Rectal smooth muscle tissue (tissue), 1 donor: Measurements from ENCODE around the gene MLF2.

Source experiments
- H3K27ac ChIP-seq: one replicate; pipeline ENCODE4 v1.7.0; 2013; ENCODE audit warnings: low read depth, low read length, inconsistent platforms
- H3K27me3 ChIP-seq: one replicate; pipeline ENCODE4 v1.7.0; 2013; ENCODE audit warnings: low read length; ENCODE audit not compliant: control insufficient read depth, insufficient read depth
- H3K36me3 ChIP-seq: one replicate; pipeline ENCODE4 v1.7.0; 2013; ENCODE audit warnings: low read length; ENCODE audit not compliant: control insufficient read depth, insufficient read depth
- H3K4me1 ChIP-seq: one replicate; pipeline ENCODE4 v1.7.0; 2013; ENCODE audit warnings: low read length; ENCODE audit not compliant: control insufficient read depth, insufficient read depth
- H3K4me3 ChIP-seq: one replicate; pipeline ENCODE4 v1.7.0; 2013; ENCODE audit warnings: low read length
- H3K9ac ChIP-seq: one replicate; pipeline ENCODE4 v1.7.0; 2013; ENCODE audit warnings: low read length

Gene MLF2

GRCh38 chr12:6701078-6701768, 51.7 kb downstream of the MLF2 start:
- Histone ChIP-seq H3K27ac (no peak overlapping the region), H3K36me3 (no peaks in the 10 kb centered on the region), H3K9ac (no peak overlapping the region), H3K27me3 (peaks cover 26% of the 10 kb centered on the region), H3K4me3 (peak overlapping the region; percentile 52), H3K4me1 (no peaks in the 10 kb centered on the region)

DNA sequence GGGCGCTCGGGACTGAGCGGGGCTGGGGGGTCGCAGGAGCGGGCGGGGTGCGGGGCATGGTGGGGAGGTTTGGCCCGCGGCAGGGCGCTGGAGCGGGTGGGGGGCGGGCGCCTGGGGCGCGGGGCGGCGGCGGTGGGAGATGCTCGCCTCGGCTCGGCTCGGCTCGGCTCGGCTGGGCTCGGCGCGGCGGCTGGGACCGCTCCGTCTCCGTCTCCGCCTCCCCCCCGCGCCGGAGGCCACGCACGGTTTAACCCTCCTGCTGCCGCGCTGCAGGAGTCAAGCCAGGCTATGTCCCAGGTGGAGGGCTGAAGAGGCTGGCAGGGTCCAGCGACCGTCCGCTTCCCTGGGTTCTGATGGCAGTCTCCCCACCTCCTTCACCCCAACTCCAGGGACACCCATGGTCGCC, 52.3 kb downstream of the MLF2 start, which contains the start of gene PIANP:
Gene PIANP, minus strand, starts transcription at position 170 of the 406 bp plus-strand sequence. CDS start 2,754 bp downstream, outside the sequence.
- Histone ChIP-seq H3K4me3 (peak within 1 kb of the TSS; percentile 59), H3K4me1 (no peaks in the 10 kb centered on the region), H3K9ac (no peak within 1 kb of the TSS), H3K36me3 (no peaks in the 10 kb centered on the region), H3K27me3 (peaks cover 26% of the 10 kb centered on the region), H3K27ac (no peak within 1 kb of the TSS)

GRCh38 chr12:6699989-6700645, 52.8 kb downstream of the MLF2 start:
- peak overlapping the region; percentile 59 for H3K4me3 ChIP-seq
- H3K9ac ChIP-seq: no peak overlapping the region
- H3K27ac ChIP-seq: no peak overlapping the region

DNA sequence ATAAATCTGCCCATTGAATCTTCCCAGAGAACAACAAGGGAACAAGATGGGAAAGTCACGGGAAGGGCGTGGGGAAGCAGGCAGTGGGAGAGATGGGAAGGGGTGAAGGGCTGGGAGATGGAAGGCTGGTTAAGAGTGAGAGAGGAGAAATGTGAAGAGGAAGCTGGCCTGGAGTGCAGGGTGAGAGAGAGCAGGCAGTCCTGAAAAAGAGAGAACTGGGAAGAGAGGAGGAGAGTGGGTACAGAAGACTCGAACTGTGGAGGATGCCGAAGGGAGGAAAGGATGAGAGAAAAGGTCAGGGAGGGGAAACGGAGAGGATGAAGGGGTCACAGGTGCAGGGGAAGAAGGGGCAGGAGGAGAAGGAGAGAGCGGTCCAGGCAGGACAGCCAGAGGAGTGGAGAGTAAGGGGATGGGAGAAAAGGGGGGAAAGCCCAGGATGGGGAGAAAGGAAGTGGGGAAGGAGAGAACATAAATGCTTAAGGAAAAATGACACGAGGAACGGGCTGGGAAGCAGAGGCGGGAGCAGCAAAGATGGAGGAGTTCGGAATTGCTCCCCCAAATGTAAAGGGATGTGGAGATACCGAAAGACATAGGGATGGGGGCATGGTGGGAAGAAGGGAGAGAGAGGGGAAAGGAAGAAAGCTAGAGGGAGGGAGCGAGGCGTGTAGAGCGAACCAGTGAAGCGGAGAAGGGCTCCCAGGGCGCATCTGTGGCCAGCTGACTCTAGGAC, 53.5 kb downstream of the MLF2 start:
- Histone ChIP-seq H3K4me3 (peak overlapping the region; percentile 44), H3K27ac (no peak overlapping the region), H3K9ac (no peak overlapping the region), H3K36me3 (no peaks in the 10 kb centered on the region), H3K4me1 (no peaks in the 10 kb centered on the region), H3K27me3 (peaks cover 26% of the 10 kb centered on the region)

More at GRCh38 chr12:6699989-6700645, 52.8 kb downstream of the MLF2 start:
- peaks cover 26% of the 10 kb centered on the region for H3K27me3 ChIP-seq
- no peaks in the 10 kb centered on the region for H3K36me3 ChIP-seq
- no peaks in the 10 kb centered on the region for H3K4me1 ChIP-seq

- Histone ChIP-seq H3K36me3 (no peaks in the 10 kb centered on the region), H3K27me3 (peaks cover 21% of the 10 kb centered on the region), H3K27ac (no peak overlapping the region), H3K9ac (no peak overlapping the region), H3K4me1 (no peaks in the 10 kb centered on the region), H3K4me3 (no peak overlapping the region)
Measured at GRCh38 chr12:6698352-6699046, 54.4 kb downstream of the MLF2 start.
